Measurements from ENCODE around the gene SRM.

- TF ChIP-seq, protein P1, sequence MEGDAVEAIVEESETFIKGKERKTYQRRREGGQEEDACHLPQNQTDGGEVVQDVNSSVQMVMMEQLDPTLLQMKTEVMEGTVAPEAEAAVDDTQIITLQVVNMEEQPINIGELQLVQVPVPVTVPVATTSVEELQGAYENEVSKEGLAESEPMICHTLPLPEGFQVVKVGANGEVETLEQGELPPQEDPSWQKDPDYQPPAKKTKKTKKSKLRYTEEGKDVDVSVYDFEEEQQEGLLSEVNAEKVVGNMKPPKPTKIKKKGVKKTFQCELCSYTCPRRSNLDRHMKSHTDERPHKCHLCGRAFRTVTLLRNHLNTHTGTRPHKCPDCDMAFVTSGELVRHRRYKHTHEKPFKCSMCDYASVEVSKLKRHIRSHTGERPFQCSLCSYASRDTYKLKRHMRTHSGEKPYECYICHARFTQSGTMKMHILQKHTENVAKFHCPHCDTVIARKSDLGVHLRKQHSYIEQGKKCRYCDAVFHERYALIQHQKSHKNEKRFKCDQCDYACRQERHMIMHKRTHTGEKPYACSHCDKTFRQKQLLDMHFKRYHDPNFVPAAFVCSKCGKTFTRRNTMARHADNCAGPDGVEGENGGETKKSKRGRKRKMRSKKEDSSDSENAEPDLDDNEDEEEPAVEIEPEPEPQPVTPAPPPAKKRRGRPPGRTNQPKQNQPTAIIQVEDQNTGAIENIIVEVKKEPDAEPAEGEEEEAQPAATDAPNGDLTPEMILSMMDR (IDR thresholded peaks at IDR 0.05; ENCODE audit: low read length), result no peak; the same call in 1 of the 2 replicates
- no peak for TF ChIP-seq EZH2 (IDR thresholded peaks at IDR 0.05; ENCODE audit: borderline replicate concordance, low read length)
Measured at GRCh38 chr1:11061652-11062365, 2.0 kb upstream of the SRM start.
